Activated CD4-positive, alpha-beta T cell treated with anti-CD3 and anti-CD28 coated beads for 24 hours (primary cell): ENCODE results near the gene LELP1.

ENCODE experiments used
- DNase-seq, 2 donors: peaks; one replicate each; pipeline ENCODE4 v3.0.0-alpha.2; 2020; ENCODE audit warnings: low read depth in 2 of 2

LELP1 gene

DNA sequence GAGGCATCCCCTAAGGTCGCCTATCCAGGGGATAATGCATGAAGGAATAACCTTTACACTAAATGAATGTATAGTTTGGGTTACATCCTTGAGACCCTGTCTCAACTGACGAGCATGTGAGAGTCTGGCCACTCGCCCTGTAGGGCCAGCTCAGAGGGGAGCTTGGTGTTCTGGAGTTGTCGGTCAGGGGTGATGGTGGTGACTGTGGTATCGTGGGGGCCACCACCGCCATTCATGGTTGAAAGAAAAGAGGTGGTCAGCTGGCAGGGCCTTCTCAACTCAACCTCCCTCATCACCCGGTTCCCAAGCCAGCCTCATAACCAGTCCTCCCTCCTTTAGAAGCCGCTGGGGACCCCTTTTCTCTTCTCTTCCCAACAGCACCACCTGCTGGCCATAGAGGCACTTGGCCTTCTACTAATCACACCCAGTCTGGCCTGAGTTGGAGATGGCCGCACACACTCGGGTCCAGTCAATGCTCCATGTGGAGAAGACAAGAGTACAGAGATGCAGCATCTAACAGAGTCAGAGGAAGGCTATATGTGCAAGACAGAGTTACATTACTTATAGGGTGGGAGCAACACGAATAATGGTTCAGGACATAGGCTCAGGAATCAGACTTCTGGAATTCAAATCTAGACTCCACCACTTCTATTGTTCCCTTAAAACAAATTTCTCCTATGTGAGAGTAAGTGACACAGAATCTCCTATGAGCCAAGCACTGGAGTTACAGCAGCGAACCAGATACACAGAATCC, 26.0 kb downstream of the LELP1 start:
- DNase-seq = peak in 1 of 2 donors; percentile 8

DNA sequence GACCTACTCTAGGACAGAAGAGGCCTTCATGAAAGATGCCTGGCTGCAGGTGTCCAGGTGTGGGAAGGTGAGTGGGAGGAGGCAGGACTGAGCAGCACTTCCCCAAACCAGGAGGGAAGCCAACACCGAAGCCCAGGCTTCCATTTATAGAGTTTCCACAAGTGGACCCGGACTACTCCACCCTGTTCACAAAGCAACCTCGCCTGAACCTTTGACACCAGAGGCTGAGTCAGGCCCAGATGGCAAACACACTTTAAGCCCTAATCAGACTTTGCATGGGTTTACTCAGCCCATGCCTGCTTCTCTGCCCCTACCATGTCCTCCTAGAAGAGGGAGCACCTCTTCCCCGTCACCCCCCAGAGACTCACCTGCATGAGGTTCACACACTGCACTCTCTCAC, 28.1 kb downstream of the LELP1 start:
- DNase-seq = no peak

DNA sequence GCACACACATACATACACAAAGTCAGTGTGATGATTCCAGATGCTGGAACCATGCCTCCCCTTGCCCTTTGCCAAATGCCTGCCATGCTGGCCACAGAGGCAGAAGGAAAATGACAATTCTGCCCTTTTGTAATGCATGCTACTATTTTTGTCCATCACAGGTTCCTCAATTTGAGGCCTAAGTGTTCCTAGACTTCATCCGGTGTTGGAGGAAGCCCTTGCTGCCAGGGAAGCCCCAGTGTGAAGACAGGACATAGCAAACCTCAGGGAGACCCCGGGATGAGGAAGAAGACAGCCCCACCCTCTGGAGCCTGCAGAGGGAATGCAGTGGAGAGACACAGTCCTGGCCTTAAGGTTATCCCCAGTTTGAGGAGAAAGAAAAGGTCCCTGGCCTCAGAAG, 28.6 kb downstream of the LELP1 start:
- DNase-seq = no peak

DNA sequence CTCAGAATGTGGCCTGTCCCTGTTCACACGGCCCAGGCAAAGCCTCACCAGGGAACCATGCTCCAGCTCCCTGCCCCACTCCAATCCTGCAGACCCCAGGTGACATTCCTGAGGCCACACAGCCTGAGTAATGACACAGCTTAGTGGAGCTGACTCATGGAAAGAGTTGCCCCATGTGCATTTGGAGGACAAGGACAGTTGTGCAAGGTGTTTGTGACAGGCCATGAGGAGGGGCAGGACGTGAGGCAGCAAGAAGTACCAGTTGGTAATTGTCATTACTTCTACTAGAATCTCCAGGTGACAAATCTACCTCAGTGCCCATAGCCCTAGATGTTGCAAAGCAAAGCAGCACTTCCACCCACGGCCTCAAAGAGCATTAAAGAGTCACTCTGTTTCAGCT, 29.3 kb downstream of the LELP1 start:
- DNase-seq = no peak

DNA sequence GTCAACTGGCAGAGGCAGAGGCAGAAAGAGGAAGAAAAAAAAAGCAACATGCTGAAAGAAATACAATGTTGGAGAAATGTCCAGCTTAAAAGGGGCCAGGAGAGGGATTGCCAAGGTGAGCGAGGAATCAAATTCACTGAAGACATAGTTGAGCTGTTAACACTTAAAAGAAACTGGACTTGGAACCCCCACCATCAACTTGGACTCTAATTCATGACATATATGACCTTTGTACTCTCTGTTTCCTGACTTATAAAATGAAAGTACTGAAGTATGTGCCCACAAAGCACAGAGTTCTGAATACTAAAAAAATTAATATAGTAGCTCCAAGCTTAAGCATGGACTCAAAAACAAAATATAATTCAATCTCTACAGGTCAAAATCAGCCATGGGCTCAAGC, 30.2 kb downstream of the LELP1 start:
- no peak for DNase-seq

DNA sequence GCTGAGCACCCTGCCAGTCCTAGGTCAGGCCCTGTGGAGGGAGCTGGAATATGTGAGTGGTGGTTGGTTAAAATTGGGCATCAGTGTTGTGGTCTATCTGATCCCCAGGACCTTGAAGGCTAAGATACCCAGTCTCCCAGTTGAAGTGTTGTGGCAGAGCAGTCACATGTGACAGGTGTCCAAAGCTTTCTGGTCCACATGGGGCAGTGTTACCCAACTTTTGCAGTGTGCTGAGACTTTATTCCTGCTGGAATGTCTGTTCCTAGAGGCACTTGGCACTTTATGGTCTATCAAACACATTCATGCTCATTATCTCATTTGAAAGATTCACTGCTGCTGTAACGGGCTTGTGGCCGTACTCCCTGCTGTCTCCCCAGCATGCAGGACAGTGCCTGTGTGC, 35.3 kb downstream of the LELP1 start:
- no peak for DNase-seq

DNA sequence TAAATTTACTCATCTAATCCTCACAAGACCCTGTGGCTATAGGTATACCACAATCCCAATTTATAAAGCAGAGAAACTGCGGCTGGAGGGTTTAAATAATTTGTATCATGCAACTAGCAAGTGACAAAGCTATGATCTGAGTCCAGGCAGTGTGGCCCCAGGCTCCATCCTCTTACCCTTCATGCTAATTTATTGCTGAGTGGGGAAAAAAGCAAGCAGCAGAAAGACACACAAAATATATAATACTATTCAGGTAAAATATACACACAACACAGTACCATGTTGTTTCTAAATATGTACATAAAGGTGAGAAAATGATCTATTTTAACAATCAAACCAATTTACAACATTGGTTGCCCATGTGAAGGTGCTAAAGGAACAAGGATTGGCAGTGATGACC, 38.9 kb downstream of the LELP1 start:
- no peak for DNase-seq

DNA sequence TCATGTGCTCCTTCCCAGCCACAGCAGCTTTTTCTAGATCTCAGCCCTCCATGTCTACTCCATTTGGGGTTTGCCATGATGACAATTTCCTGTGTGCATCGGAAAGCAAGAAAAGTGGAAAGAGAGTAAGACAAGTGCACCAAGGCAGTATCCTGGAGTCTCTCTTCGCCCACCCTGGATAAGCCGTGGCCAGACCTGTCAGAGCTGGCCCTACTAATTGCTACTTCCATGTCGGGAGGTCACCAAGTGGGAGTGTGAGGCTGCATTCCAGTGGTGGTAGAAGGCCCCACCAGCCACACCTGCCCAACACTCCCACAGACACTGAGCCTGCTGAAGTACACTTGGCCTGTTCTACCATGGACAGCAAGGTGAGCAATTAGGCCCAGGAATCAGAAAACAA, 42.2 kb downstream of the LELP1 start:
- no peak for DNase-seq

DNA sequence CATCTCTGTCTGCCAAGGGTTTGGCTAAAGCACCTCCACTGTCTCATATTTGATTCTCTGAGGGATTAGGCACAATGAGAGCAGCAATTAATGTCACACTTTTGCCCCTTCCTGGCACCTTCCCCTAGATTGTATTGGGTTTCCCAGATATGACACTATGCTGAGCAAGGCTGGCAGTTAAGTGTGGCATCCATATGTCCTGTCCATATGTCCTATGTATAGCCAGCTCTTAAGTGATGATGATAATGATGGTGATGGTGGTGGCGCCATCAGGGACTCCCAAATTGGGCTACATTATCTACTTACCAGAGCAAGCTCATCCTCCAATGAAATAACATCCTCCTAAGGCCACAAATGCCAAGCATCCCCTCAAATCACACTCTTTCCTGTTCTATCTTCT, 42.8 kb downstream of the LELP1 start:
- DNase-seq = no peak

DNA sequence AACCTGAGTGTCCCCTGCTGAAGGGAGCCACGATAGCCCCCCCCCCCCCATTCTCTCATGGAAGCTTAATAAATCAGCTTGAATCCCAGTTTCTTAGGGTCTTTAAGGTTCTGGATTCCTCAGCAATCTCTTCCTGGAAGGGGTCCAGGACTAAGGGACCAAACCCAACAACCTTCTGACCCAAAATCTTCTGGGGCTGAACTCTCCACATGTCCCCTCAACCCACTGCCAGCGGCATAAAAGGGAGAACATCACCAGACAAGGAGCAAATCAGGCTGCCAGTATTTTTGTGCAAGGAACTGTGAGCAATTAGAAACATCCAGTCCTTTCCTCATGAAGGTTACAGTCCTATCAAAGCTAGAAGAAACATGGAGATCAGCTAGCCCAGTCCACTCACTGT, 43.6 kb downstream of the LELP1 start:
- no peak for DNase-seq

DNA sequence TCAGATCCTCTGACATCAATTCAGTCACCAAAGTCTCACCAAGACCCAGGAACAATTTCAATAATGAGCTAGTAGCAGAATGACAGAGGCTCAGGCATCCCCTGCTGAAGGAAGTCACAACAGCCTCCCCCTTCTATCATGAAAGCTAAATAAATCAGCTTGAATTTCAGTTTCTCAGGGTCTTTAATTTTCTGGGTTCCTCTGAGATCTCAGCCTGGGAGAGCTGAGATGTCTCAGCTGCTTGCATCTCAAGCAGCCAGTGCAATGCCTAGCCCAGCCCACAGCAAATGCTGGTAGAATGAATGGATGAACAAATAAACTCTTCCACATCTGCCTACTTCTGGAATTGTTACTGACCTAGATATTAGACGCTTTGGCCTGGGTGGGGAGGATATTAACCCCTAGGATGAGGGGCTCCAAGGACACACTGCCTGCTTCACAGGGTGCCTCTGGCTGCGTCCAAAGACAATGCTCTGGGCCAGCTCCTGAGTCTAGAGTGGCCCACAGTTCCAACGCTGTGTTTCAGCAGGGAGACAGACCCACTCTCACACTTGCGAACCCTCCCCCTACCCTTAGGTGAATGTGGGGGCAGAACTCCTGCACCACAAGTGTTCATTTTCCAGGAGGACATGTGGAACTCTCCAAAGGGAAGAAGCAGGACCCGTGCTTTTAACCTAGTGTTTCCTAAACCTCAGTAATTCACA, 45.1 kb downstream of the LELP1 start:
- no peak for DNase-seq

DNA sequence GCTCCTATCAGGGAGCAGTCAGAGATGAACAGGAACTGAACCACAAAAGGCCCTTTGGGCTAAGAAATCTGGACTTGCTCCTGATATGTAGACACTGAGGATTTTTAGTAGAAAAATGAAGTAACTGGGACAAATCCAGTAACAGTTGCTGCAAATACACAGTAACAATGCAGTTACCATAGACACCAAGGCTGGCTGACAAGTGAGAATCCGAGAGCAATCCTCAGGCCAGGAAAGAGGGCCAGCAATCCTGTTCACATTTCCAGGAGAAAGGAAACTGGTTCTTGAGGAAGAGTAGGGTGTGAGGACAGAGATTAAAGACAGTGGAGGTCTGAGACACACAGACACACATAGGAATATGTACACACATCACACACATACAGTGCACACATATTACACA, 46.9 kb downstream of the LELP1 start:
- DNase-seq = no peak

DNA sequence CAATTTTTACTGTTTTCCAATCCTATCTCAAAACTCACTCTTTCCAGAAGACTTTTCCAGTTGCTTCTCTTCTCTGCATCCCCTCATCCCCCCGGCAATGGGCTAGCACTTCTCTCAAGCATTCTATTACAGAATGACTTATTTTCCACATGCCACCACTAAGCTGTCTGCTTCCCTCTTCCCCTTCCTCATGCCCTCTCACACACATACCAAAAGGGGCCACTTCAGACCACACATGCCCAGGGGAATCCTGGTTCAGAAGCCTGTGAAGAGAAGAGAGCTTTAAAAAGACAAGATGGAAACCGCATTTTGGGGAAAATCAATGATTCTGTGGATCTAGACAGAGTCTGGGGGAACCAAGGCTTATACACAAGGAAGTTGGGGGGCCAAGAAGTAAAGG, 47.9 kb downstream of the LELP1 start:
- no peak for DNase-seq

DNA sequence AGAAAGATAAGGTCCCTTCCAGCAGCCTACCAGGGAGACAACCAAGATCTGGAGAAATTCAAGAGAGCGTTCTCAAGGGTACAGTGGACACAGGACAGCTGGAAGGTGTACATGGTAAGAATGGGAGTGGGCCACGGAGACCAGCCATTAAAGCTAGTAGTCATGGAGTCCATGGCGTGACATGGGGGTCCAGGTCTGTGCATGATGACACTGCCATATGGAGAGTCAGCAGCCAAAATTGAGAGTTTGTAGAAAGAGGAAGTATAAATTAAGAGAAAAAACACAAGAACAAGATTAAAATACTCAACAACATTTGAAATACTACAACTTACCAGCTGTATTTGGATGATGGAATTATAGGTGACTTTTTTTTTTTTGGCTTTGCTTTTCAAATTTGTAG, 48.3 kb downstream of the LELP1 start:
- DNase-seq = no peak

DNA sequence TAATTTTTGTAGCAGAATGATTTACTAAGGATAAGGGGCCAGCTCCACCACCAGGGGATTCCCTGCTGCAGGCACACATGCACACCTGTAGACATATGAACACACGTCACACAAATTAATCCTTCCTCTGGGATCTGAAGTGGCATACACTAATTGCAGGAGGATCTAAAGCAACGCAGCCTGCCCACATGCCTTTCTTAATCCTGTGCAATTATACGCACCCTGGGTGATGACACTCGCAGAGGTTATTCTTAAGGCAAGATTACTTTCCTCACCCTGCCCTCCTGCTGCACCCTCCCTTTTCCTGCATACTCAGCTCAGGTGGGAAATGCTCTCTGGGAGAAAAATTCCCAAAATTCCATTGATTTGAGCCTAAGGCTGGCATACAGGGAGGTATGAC, 48.8 kb downstream of the LELP1 start:
- no peak for DNase-seq

DNA sequence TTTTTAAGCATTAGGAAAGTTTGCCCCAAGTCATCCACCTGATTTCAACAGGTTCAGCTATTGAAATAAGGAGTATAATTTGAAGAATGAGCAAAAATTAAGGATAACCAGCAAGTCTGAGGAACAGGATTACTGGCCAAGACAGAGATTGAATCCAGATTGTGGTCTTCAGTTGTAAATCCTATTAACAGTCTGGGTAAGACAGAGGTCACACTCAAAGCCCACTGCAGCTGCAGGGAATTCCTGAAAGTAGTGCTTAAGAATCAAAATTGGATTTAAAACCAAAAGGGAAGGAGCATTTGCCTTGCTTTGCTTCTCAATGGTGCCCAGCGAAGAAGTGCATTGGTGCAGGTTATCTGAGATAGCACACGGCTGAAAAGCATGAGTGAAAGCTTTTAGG, 49.8 kb downstream of the LELP1 start:
- DNase-seq = no peak

DNA sequence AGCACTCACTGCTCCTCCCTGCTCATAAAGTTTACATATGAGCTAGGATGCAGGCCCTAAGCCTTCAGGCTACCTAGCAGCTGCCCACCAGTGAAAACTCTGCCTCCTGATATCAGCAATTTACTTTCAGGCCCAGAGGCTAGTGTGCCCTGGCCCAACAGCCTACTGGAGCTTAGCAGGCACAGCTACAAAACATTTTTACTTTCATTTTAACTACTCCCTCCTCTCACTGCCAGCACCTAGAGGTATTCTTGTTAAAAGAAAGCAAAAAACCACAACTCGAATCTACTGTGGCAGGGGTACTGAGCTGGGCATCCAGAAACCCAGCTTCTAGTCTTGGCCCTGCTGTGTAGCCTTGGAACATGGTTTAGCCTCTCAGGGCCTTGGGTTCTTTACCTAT, 50.5 kb downstream of the LELP1 start:
- DNase-seq = no peak
